Activated CD8-positive, alpha-beta memory T cell treated with anti-CD3 and anti-CD28 coated beads, Interleukin-2, amount 50 U/mL, for 1 hour (primary cell): Measurements from ENCODE around the gene GPR35.

Experiments
- DNase-seq: peaks from one replicate; pipeline ENCODE4 v3.0.0-alpha.2; 2020; ENCODE audit errors: extremely low read depth

The GPR35 gene

GRCh38 chr2:240588669-240589068, 36.6 kb upstream of the GPR35 start:
- DNase-seq, result no peak

DNA sequence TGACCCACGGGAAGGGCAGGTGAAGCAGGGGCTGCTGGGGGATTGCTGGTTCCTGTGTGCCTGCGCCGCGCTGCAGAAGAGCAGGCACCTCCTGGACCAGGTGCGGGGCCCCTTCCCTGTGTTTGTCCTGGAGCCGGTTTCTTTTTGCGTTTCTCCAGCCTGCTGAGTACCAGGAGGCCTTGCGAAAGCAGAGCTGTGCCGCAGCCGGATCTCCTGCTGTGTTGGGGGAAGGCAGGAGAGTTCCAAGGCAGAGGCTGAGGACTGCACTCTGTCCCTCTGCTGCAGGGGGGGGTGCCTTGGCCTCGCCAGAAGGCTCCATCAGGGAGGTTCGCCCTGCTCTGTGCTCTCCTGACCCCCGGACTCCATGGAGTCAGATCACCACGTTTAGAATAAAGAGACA, 35.9 kb upstream of the GPR35 start:
- no peak for DNase-seq

DNA sequence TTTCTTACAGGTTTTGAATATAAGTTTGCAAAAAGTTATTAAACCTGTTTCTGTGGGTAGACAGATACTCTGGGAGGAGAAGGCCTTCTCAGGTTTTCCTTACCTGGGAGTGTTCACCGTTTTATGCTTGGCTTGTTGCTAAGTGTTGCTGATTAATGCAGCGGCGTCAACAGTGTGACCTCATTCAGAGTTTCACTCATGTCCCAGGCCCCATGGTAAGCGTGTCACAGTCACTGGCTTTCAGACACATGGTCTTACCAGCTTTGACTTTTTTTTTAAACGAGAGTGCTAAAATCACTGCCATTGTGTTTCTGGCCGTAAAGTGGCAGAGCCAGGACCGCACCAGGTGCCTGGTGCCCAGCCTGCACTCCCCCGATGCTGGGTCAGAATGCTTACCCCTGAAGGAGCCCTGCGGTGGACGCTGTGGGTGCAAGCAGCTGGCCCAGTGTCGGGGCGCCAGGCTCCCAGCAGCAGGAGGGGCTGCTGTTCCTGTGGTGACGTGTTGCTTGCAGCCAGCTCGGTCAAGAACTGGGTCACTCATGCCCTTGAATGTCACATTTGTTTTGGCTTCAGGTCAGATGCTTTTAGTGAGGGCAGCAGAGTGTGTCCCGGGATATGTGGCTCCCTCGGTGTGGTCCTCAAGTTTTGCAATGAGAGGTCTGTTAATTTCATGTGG, 35.3 kb upstream of the GPR35 start:
- no peak for DNase-seq

DNA sequence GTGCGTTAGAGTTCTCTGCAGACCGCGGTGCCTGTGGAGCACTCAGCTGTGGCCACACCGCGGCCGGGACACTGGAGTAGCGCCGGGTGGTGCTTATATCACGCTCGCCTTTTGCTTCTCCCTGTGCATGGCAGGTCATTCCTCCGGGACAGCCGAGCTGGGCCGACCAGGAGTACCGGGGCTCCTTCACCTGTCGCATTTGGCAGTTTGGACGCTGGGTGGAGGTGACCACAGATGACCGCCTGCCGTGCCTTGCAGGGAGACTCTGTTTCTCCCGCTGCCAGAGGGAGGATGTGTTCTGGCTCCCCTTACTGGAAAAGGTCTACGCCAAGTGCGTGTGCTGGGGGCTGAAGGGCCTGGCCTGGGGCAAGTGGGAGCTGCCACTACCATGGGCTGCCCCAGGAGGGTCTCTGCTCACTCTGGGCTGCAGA, 34.6 kb upstream of the GPR35 start:
- DNase-seq, result no peak

GRCh38 chr2:240591226-240591625, 34.1 kb upstream of the GPR35 start:
- DNase-seq, result no peak

- no peak for DNase-seq
These were observed 33.5 kb upstream of the GPR35 start for GRCh38 chr2:240591784-240592183.

DNA sequence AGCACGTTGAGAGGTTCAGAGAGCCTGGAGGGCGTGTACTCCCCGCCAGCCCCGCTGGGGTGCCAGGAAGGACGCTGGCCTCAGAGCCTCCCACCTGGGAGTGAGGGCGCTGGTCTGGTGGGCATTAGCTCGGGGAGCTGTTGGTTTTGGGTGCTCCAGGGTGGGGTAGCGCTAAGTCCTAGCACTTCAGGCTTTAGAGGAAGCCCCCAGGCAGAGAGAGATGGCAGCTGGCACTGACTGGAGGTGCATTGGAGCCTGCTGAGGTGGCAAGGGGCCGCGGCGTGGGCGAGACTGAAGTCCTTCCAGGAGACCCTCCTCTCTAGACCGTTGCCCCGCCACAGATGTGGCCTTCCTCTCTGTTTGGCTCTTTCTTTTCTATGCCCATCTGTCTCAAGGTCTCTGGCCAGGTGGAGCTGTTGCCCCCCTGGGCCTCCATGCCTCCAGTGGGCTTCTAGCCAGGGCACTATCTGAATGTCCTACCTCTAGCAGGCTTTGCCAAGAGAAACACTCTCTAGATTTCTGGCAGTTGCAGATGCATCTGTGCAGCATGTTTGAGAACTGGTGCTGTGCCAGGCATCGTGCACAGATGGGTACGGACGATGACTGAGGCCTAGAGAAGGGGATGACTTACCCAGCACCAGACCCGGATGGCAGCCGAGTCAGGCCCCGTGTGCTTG, 32.1 kb upstream of the GPR35 start:
- DNase-seq, result no peak

- DNase-seq, result no peak
These were observed 31.4 kb upstream of the GPR35 start for GRCh38 chr2:240593703-240594451.

- no peak for DNase-seq
These were observed 30.5 kb upstream of the GPR35 start for GRCh38 chr2:240594511-240595380.

GRCh38 chr2:240595381-240596079, 29.8 kb upstream of the GPR35 start:
- peak; percentile 23 for DNase-seq

DNA sequence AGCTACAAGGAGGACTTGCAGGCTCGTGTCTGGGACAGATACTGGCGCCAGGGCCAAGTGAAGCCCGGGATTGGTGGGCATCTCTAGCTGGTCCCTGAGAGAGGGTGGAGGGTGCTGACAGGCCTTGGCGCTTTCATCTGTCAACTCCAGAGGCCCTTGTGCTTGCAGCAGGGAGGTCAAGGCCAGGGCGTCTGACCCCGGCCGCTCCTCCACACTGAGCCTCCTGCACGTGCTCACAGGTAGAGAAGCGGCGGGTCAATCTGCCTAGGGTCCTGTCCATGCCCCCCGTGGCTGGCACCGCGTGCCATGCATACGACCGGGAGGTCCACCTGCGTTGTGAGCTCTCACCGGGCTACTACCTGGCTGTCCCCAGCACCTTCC, 29.2 kb upstream of the GPR35 start:
- no peak for DNase-seq

DNA sequence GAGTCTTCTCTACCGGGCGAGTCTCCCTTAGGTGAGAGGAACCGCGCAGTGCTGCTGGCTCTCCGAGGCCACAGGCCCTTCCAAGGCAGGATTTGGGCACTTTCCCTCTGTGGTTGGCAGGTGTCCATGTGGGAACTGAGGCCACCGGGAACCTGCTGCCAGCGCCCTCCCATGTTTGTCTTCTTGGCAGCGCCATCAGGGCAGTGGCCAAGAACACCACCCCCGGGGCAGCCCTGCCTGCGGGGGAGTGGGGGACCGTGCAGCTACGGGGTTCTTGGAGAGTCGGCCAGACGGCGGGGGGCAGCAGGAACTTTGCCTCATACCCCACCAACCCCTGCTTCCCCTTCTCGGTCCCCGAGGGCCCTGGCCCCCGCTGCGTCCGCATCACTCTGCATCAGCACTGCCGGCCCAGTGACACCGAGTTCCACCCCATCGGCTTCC, 28.8 kb upstream of the GPR35 start:
- DNase-seq, result no peak

DNA sequence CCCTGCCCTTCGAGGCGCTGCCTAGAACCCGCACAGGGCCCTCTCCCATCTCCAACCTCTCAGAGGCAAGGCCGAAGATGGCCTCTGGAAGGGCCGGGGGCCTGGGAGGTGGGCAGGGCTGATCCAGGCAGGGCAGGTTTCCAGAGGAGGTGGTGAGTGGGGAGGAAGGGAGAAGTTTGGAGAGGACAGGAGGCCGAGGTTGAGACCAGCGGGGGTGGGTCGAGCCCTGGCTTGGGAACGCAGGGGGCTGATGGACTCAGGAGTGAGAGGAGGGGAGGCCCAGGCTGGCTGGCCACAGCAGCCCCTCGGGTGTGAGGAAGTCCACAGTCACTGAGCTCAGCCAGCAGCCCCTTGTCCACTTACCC, 28.2 kb upstream of the GPR35 start:
- no peak for DNase-seq

DNA sequence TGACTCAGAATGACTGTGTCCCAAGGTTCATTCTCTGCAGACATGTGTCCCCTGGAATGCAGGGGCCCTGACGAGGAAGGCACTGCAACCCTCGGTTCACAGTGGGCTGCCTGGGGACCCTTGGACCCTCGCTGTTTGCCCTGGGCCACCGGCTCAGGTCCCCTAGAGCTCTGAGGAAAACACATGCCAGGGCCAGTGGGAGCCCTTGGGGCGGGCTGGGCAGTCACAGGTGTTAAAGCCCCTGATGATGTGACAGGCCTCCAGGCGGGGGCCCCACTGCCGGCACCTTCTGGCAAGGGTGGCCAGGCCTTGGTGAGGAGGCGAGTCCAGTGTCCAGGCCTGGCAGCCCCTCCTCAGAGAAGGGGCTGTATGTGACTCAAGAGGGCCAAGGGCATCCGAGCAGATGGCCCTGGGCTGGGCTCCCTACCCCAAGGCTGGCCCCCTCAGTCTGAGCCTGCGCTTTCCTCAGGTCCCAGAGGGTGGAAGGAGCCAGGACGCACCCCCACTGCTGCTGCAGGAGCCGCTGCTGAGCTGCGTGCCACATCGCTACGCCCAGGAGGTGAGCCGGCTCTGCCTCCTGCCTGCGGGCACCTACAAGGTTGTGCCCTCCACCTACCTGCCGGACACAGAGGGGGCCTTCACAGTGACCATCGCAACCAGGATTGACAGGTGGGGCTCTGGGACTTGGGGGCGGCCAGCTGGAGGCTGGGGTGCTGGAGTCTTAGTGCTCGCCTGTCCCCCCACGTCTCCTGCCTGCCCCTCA, 27.7 kb upstream of the GPR35 start:
- DNase-seq, result no peak

DNA sequence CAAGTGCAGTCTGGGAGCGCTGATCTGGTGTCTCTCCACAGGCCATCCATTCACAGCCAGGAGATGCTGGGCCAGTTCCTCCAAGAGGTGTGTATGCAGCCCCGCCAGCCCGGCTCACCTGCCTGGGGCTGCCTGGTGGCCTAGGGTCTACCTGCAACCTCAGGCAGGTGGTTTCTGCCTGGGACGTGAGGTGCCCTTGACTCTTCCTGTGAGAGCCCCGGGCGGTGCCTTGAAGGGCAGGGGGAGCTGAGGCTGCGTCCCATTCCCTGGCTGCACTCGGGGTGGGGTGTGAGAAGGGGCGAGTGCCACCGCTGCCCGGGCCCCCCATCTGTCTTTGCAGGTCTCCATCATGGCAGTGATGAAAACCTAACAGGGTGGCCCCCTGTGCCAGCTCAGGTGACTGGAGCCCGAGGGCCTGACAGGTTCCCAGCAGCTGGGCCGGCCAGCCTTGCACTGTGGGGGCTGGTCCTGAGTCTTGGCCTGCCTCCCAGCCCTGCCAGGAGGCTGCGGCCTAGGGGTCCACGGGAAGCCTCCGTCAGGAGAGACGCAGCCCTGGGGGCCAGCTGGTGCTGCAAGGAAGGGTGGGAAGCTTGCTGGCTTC, 26.9 kb upstream of the GPR35 start:
- no peak for DNase-seq

- no peak for DNase-seq
These were observed 26.1 kb upstream of the GPR35 start for GRCh38 chr2:240599141-240599583.

DNA sequence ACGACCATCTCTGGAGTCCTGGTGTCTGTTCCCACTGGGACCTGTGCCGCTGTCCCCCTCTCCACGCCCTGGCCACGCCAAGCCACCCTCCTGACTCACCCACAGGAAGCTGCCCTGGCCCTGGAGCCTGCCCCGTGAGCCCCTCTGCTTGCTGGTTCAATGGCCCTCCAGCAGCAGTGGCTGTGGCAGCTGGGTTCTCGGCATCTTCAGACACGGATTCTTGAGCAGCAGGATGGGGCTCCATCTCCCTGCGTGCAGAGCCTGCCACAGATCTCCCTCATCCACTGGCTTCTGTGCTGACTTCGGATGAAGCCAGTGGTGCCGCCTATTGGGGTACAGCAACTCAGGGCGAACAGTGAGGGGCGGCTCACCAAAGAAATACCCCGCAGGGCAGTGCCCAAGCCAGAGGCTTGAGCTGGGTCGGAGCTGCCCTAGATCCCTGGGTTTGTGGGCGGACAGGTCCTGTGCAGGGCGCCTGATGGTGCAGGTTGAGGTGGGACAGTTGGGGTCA, 24.8 kb upstream of the GPR35 start:
- no peak for DNase-seq

DNA sequence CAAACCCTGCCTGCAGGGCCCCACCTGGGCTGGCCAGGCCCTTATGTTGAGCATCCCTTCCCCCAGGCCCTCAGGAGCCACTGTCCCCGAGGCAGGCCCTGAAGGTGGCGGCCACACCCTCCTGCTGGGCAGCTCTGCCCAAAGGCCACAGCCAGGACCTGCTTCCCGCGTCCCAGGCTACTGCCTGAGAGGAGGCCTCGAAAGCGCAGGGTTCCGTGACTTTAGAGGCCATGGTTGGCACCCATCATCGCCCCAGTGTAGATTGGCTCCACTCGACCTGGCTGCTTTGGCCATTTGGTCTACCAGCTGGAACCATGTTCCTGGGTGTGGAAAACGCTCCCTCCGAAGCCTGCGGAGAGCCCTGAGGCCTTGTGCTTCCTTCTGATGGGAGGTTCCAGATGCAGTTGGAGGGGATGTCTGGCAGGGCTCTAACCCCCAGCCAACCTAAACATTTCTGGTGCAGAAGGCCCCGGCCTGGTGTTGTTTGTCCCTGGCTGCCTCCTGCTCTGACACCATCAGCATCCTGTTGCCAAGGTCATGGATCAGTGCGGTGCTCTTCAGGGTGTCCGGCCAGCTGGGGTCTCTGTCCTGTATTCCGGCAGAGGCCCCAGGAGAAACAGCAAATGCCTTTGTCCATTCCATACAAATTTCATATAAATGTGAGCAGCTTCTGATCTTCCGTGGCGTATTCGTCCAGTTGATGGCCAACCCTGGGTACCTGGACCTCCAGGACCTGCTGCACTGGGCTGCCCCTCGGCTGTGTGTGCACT, 24.0 kb upstream of the GPR35 start:
- DNase-seq, result no peak

- DNase-seq, result no peak
These were observed 23.5 kb upstream of the GPR35 start for GRCh38 chr2:240601831-240602160.
